ENCODE measurements around the gene KRTCAP3. TPM values are rescaled to one million over a fixed set of nuclear protein-coding genes. Genes with fewer than 3 reads are reported as not detected.

Gene KRTCAP3
- total RNA-seq, 4 donors from 2014 or later, result 18.0 to 112 (median 47.8) TPM

DNA sequence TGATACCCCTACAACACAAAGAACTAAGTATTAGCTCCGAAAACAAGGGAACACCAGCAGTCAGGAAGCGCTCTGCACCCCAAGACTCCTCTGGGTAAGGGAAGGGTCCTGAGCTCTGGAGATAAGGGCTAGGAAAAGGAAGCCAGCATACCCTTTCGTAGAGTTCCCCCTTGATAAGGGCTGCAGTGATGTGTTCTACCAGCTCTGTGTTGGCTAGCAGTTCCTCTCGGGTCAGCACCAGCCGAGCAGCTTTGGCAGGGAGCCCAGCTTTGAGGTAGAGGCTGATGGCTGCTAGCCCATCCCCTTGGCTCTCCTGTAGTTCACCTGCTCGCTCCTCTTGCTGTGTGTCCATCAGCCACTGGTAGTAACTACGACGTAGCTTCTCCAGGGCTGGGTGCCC, 18.9 kb downstream of the KRTCAP3 start:
- no peak for DNase-seq
- intact Hi-C loops (cut with DNase I; ENCODE audit: low total_unique reads), result no loop called here
- Histone ChIP-seq H3K4me1 (no peaks in the 10 kb centered on the region), H3K9me3 (no peaks in the 10 kb centered on the region), H3K27me3 (no peaks in the 10 kb centered on the region), H3K4me3 (no peak overlapping the region), H3K36me3 (peaks cover 0 to 7% (median 0%) of the 10 kb centered on the region in 4 donors), H3K27ac (no peak overlapping the region)
- in situ Hi-C loops (cut with MboI; ENCODE audit: low pct_ligation_motif_present in 1 of 4, low pct_unique_long_range_greater_than_20kb in 1 of 4, low sequenced_read_pairs in 3 of 4), result no loop called here
- 40 to 82% methylated on average over 1 to 8 of the region's 8 CpGs for WGBS, 2 donors (ENCODE audit: low coverage in 1 of 2)
- no peak for TF ChIP-seq POLR2A (IDR thresholded peaks at IDR 0.05)
- no peak for TF ChIP-seq EP300 (IDR thresholded peaks at IDR 0.05; ENCODE audit: low read depth)
- no peak for TF ChIP-seq POLR2AphosphoS5 (IDR thresholded peaks at IDR 0.05)
- TF ChIP-seq, protein P1, sequence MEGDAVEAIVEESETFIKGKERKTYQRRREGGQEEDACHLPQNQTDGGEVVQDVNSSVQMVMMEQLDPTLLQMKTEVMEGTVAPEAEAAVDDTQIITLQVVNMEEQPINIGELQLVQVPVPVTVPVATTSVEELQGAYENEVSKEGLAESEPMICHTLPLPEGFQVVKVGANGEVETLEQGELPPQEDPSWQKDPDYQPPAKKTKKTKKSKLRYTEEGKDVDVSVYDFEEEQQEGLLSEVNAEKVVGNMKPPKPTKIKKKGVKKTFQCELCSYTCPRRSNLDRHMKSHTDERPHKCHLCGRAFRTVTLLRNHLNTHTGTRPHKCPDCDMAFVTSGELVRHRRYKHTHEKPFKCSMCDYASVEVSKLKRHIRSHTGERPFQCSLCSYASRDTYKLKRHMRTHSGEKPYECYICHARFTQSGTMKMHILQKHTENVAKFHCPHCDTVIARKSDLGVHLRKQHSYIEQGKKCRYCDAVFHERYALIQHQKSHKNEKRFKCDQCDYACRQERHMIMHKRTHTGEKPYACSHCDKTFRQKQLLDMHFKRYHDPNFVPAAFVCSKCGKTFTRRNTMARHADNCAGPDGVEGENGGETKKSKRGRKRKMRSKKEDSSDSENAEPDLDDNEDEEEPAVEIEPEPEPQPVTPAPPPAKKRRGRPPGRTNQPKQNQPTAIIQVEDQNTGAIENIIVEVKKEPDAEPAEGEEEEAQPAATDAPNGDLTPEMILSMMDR (IDR thresholded peaks at IDR 0.05), result no peak

DNA sequence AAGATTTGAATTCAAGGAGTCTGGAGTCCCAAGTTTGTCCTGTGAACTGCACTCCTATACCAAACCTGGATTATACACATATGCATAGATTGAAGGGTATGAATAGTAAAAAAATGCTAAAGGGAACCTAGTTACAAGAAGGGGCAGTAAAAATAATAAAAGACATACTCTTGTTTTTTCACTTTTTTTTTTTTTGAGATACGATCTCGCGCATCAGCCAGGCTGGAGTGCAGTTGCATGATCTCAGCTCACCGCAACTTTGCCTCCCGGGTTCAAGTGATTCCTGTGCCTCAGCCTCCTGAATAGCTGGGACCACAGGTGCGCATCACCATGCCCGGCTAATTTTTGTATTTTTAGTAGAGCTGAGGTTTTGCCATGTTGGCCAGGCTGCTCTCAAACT, 22.3 kb downstream of the KRTCAP3 start:
- no peak for DNase-seq
- H3K27me3 ChIP-seq, result no peaks in the 10 kb centered on the region
- no peak overlapping the region for H3K27ac ChIP-seq
- no peaks in the 10 kb centered on the region for H3K9me3 ChIP-seq
- TF ChIP-seq POLR2A (IDR thresholded peaks at IDR 0.05), result no peak
- TF ChIP-seq, protein P1 (IDR thresholded peaks at IDR 0.05), result no peak
- no peak for TF ChIP-seq EP300 (IDR thresholded peaks at IDR 0.05; ENCODE audit: low read depth)
- TF ChIP-seq POLR2AphosphoS5 (IDR thresholded peaks at IDR 0.05), result no peak
- no peak overlapping the region for H3K4me3 ChIP-seq
- 86 to 94% methylated on average over 6 to 7 of the region's 7 CpGs for WGBS, 2 donors (ENCODE audit: low coverage in 1 of 2)
- intact Hi-C loops (cut with DNase I; ENCODE audit: low total_unique reads), result no loop called here
- no peaks in the 10 kb centered on the region for H3K36me3 ChIP-seq
- in situ Hi-C loops (cut with MboI; ENCODE audit: low pct_ligation_motif_present in 1 of 4, low pct_unique_long_range_greater_than_20kb in 1 of 4, low sequenced_read_pairs in 3 of 4), result no loop called here
- no peaks in the 10 kb centered on the region for H3K4me1 ChIP-seq

DNA sequence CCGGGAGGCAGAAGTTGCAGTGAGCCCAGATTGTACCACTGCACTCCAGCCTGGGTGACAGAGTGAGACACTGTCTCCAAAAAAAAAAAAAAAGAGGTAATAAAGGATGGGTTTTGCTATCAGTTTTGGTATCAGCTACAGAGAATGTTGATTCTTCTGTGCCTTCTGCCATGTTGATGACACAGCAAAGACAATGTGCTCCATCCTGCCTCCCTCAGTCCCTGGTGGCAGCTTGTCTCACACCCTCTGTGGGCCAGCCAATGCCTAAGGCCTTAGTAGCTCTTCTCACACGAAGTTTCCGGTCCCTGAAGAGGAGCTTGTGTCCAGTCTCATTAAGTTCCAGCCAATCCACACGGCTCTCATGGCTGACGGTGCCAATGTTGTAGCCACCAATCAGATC, 29.8 kb downstream of the KRTCAP3 start:
- Histone ChIP-seq H3K27ac (no peak overlapping the region), H3K4me1 (peaks cover 0 to 5% (median 0%) of the 10 kb centered on the region in 4 donors), H3K36me3 (peaks cover 0 to 8% (median 3%) of the 10 kb centered on the region in 4 donors), H3K4me3 (no peak overlapping the region), H3K27me3 (no peaks in the 10 kb centered on the region), H3K9me3 (no peaks in the 10 kb centered on the region)
- in situ Hi-C loops (cut with MboI; ENCODE audit: low pct_ligation_motif_present in 1 of 4, low pct_unique_long_range_greater_than_20kb in 1 of 4, low sequenced_read_pairs in 3 of 4), result no loop called here
- TF ChIP-seq POLR2AphosphoS5 (IDR thresholded peaks at IDR 0.05) (no peak), EP300 (IDR thresholded peaks at IDR 0.05; ENCODE audit: low read depth) (no peak), POLR2A (IDR thresholded peaks at IDR 0.05) (no peak)
- TF ChIP-seq, protein P1 (IDR thresholded peaks at IDR 0.05), result no peak
- WGBS, 2 donors (ENCODE audit: low coverage in 1 of 2), result 95% methylated on average over 5 of the region's 5 CpGs; no CpG with 5 or more reads in 1 of the 2 donors
- intact Hi-C loops (cut with DNase I; ENCODE audit: low total_unique reads), result no loop called here
- DNase-seq, result no peak

DNA sequence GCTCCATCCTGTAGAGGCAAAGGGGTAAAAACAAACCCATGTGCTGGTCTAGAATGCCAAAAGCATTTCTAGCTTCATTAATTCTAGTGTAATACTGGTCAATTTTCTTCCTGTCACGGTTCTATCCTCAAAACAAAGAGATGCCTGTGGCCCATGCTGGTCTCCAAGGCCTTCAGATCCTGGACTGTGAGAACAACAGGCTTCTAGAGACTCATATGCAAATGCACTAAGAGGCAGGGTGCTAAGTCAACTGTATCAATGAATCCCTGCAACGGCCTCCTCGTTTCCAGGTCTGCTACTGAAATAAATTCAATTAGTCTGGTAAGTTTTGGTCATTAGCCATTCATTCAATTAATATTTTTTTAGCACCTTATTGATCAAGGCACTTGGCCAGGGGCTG, 43.3 kb downstream of the KRTCAP3 start:
- in situ Hi-C loops (cut with MboI; ENCODE audit: low pct_ligation_motif_present in 1 of 4, low pct_unique_long_range_greater_than_20kb in 1 of 4, low sequenced_read_pairs in 3 of 4), result no loop called here
- H3K9me3 ChIP-seq, result no peaks in the 10 kb centered on the region
- 65 to 80% methylated on average over 1 to 3 of the region's 3 CpGs for WGBS, 2 donors (ENCODE audit: low coverage in 1 of 2)
- H3K4me1 ChIP-seq, result peaks cover 6 to 14% (median 10%) of the 10 kb centered on the region in 4 donors
- H3K36me3 ChIP-seq, result peaks cover 0 to 9% (median 3%) of the 10 kb centered on the region in 4 donors
- H3K4me3 ChIP-seq, result no peak overlapping the region
- no peaks in the 10 kb centered on the region for H3K27me3 ChIP-seq
- intact Hi-C loops (cut with DNase I; ENCODE audit: low total_unique reads), result loop anchor here (5.0 kb wide), 1 partner anchor 97 kb away; the partner anchor contains the start of gene ZNF512
- H3K27ac ChIP-seq, result no peak overlapping the region
- no peak for DNase-seq
- TF ChIP-seq, protein P1 (IDR thresholded peaks at IDR 0.05), result no peak
- no peak for TF ChIP-seq EP300 (IDR thresholded peaks at IDR 0.05; ENCODE audit: low read depth)
- TF ChIP-seq POLR2AphosphoS5 (IDR thresholded peaks at IDR 0.05), result no peak
- no peak for TF ChIP-seq POLR2A (IDR thresholded peaks at IDR 0.05)

Data from transverse colon (tissue), 4 donors.